Gastrocnemius medialis (tissue), 4 donors: ENCODE results near the gene SV2C. TPM values are rescaled to one million over a fixed set of nuclear protein-coding genes. Genes with fewer than 3 reads are reported as not detected.

Source experiments
- ATAC-seq, 2 donors: fragments of 150-250 bp; one replicate each; pipeline ENCODE4 v1.9.1; 2016
- DNase-seq, 2 donors: peaks; one replicate each; pipeline ENCODE4 v3.0.0-alpha.2; 2019
- H3K27ac ChIP-seq, 4 donors: fragments of 200-600 bp; sonication (generic); 1 replicate in 1 of 4; 2 replicates in 3 of 4; pipeline ENCODE4 v1.5.1; 2016 to 2018; ENCODE audit warnings: mild to moderate bottlenecking in 2 of 4, moderate library complexity in 1 of 4
- H3K27me3 ChIP-seq, 3 donors: fragments of 200-600 bp; sonication (generic) in 2 of 3; 1 replicate in 1 of 3; 2 replicates in 2 of 3; pipeline versions ENCODE4 v1.5.1 to v1.6.0; 2016 to 2019; ENCODE audit warnings: mild to moderate bottlenecking in 1 of 3, moderate library complexity in 1 of 3
- H3K36me3 ChIP-seq, 2 donors: fragments of 200-600 bp; sonication (generic) in 1 of 2; one replicate each; pipeline ENCODE4 v1.5.1; 2017 to 2018
- H3K4me1 ChIP-seq, 2 donors: fragments of 200-600 bp; sonication (generic) in 1 of 2; one replicate each; pipeline ENCODE4 v1.5.1; 2016 to 2017; ENCODE audit warnings: mild to moderate bottlenecking in 2 of 2
- H3K4me3 ChIP-seq, 4 donors: fragments of 200-600 bp; sonication (generic) in 3 of 4; 1 replicate in 1 of 4; 2 replicates in 3 of 4; pipeline ENCODE4 v1.5.1; 2016 to 2019; ENCODE audit warnings: mild to moderate bottlenecking in 2 of 4
- H3K9me3 ChIP-seq, 3 donors: fragments of 200-600 bp; sonication (generic) in 2 of 3; 1 replicate in 1 of 3; 2 replicates in 2 of 3; pipeline ENCODE4 v1.5.1; 2016 to 2019
- POLR2A ChIP-seq, 2 donors: fragments of 450-650 bp; IDR thresholded peaks; one replicate each; pipeline ENCODE4 v1.6.1; 2017; ENCODE audit warnings: antibody characterized with exemption in 2 of 2, mild to moderate bottlenecking in 2 of 2, moderate library complexity in 2 of 2
- in situ Hi-C, 4 donors: fragments of 200-750 bp; cut with MboI; loops; one replicate each; pipeline versions ENCODE4 v1.15.0 to v1.8.0; 2017; ENCODE audit warnings: low sequenced_read_pairs in 4 of 4
- intact Hi-C: fragments of 100-400 bp; cut with DNase I; formaldehyde crosslinking; loops from one replicate; pipeline ENCODE4 v1.15.1; 2023; ENCODE audit warnings: low total_unique reads
- total RNA-seq, 4 donors: library from RNA; depleted of rRNA; stranded (reverse); fragments of >200 nt; gene quantifications; one replicate each; pipeline versions ENCODE4 v1.1.0 to v1.2.3, GENCODE V29; 2016
- TF ChIP-seq, protein P1 (sequence below), 5 experiments: fragments of 450-650 bp in 3 of 5; fragments of 200-600 bp in 2 of 5; sonication (generic) in 2 of 5; IDR thresholded peaks in 4 of 5; conservative IDR thresholded peaks in 1 of 5; 1 replicate in 4 of 5; 2 replicates in 1 of 5; pipeline ENCODE4 v1.5.1; 2016 to 2019; ENCODE audit warnings: antibody characterized with exemption in 5 of 5, mild to moderate bottlenecking in 3 of 5, moderate library complexity in 3 of 5

The SV2C gene
- total RNA-seq, 4 donors from 2014 or later = not detected

DNA sequence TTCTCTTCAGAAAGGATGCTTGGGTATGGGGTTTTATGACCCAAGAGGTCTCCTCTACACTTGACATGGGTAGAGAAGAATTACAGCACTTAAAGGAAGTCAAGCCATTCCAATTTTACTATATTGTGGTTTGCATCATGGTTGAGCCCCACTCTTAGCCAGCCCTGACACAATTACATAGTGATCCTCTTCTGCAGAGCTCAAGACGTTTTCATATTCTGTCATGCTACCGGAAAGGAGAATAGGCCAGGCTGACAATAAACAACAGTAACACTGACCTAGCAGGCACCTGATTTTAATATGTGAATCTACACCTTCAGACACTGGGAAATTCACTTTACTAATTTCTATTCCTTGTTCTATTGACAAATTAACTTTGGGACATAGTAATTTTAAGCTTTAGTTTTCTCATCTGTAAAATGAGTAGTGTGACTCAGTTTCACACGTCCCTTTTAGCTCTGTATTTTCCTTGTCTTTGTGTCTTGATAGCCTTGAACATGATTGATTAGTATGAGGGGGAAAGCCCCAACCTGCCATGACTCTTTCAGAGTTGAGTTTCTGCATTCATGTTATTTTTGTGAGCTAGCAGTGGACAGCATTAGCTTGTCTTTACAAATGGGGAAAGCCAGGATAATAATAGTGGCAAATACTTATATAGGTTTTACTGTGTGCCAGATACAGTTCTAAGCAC is 83.8 kb downstream of the SV2C start:
- TF ChIP-seq POLR2A (IDR thresholded peaks at IDR 0.05) = no peak
- TF ChIP-seq, protein P1, sequence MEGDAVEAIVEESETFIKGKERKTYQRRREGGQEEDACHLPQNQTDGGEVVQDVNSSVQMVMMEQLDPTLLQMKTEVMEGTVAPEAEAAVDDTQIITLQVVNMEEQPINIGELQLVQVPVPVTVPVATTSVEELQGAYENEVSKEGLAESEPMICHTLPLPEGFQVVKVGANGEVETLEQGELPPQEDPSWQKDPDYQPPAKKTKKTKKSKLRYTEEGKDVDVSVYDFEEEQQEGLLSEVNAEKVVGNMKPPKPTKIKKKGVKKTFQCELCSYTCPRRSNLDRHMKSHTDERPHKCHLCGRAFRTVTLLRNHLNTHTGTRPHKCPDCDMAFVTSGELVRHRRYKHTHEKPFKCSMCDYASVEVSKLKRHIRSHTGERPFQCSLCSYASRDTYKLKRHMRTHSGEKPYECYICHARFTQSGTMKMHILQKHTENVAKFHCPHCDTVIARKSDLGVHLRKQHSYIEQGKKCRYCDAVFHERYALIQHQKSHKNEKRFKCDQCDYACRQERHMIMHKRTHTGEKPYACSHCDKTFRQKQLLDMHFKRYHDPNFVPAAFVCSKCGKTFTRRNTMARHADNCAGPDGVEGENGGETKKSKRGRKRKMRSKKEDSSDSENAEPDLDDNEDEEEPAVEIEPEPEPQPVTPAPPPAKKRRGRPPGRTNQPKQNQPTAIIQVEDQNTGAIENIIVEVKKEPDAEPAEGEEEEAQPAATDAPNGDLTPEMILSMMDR (IDR thresholded peaks at IDR 0.05 in 4 of 5, conservative IDR thresholded peaks at IDR 0.05 in 1 of 5) = no peak
- no peaks in the 10 kb centered on the region for H3K27me3 ChIP-seq
- H3K4me1 ChIP-seq = no peaks in the 10 kb centered on the region
- H3K36me3 ChIP-seq = no peaks in the 10 kb centered on the region
- intact Hi-C loops = no loop called here
- no peak for DNase-seq
- in situ Hi-C loops = no loop called here
- no peak for ATAC-seq
- no peaks in the 10 kb centered on the region for H3K9me3 ChIP-seq
- no peak overlapping the region for H3K27ac ChIP-seq
- no peak overlapping the region for H3K4me3 ChIP-seq

DNA sequence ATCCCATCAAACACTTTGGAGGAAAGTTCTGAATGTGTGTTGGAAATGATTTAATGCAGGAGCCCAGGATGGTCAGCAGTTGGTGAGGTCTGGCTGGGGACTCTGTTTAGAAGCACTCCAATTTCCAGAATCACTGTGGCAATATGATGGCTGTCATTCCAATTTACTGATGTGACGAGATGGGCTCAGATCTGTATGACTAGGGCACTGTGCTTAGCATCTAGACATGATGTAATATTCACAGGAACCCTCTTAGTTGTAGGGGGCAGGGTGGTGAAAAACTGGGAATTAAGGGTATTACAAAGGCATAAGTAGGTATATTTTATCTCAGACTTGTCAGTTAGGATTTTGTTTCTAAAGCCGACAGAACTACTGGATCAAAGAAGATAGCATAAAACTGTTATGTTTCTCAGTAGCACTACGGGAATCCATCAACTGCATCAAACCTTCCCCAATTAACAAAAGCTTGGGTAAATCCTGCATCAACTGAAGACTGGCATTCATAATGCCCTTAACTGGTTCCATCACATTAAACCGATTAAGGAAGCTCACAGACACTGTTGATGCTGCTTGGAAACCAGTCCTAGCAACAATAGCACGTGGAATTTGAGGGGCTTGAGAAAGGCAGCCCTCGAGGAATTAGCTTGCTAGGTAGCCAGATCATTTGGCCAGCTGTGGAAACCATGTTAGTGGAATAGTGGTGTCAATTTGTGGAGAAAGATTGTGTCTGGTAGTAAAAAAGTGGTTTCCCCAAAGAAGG is 86.1 kb downstream of the SV2C start:
- no peaks in the 10 kb centered on the region for H3K4me1 ChIP-seq
- no peaks in the 10 kb centered on the region for H3K36me3 ChIP-seq
- no peaks in the 10 kb centered on the region for H3K9me3 ChIP-seq
- no peaks in the 10 kb centered on the region for H3K27me3 ChIP-seq
- DNase-seq (no peak), ATAC-seq (no peak)
- H3K27ac ChIP-seq = no peak overlapping the region
- intact Hi-C loops = no loop called here
- no peak for TF ChIP-seq POLR2A (IDR thresholded peaks at IDR 0.05)
- TF ChIP-seq, protein P1 (IDR thresholded peaks at IDR 0.05 in 4 of 5, conservative IDR thresholded peaks at IDR 0.05 in 1 of 5) = no peak
- H3K4me3 ChIP-seq = no peak overlapping the region
- in situ Hi-C loops = no loop called here

DNA sequence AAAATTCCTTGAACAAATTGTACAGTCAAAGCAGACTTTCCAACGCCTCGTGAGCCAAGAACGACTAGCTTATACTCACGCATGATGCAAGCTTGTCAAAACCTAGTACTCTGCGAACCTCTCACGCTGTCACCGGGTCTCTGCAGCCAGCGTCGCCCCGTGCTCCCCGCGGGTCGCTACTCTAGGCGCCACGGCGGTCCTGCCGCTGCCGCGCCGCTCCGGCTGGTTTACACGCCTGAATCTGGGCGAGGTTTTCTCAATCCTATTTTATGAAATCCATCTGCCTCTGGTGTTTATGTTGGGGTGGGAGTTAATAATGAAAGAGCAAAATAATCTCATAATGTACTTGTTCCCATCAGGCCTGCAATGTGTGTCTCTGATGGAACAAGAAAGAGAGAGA is 90.9 kb downstream of the SV2C start:
- no peaks in the 10 kb centered on the region for H3K27me3 ChIP-seq
- no peaks in the 10 kb centered on the region for H3K9me3 ChIP-seq
- no peak for TF ChIP-seq POLR2A (IDR thresholded peaks at IDR 0.05)
- TF ChIP-seq, protein P1 (IDR thresholded peaks at IDR 0.05 in 4 of 5, conservative IDR thresholded peaks at IDR 0.05 in 1 of 5) = no peak
- ATAC-seq (no peak), DNase-seq (no peak)
- H3K4me1 ChIP-seq = no peaks in the 10 kb centered on the region
- H3K36me3 ChIP-seq = no peaks in the 10 kb centered on the region
- intact Hi-C loops = no loop called here
- H3K4me3 ChIP-seq = no peak overlapping the region
- in situ Hi-C loops = no loop called here
- H3K27ac ChIP-seq = no peak overlapping the region

DNA sequence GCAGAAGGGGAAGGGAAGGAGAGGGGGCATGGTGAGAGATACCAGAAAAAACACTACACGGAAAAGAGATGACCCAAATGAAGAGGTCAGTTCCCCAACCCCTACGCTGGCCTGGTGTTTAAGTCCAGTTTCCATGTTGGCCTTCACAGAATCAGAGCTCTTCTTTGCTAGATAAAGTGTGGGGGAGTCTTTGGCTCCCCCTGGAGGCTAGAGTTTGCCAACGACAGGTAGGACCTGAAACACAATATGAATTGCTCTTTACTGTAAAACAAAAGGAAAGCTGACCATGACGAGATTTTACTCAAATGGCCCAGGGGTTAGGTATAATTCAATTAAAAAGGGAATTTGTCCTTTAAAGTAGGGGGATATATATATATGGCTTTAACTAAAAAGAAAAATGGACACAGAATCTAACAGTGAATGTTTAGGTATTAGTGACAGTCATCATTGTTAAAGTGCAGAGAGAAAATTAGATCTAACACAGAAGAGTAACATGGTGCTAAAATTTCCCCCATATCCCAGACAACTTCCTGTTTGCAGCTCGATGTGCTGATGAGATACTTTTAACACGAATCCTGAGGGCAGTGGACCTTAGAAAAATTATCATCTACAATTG is 92.0 kb downstream of the SV2C start:
- intact Hi-C loops (no loop called here), in situ Hi-C loops (no loop called here)
- no peak for TF ChIP-seq POLR2A (IDR thresholded peaks at IDR 0.05)
- TF ChIP-seq, protein P1 (IDR thresholded peaks at IDR 0.05 in 4 of 5, conservative IDR thresholded peaks at IDR 0.05 in 1 of 5) = peak in 1 of 5 experiments; percentile 35
- no peaks in the 10 kb centered on the region for H3K4me1 ChIP-seq
- ATAC-seq = no peak
- no peaks in the 10 kb centered on the region for H3K36me3 ChIP-seq
- no peak overlapping the region for H3K27ac ChIP-seq
- no peak for DNase-seq
- no peak overlapping the region for H3K4me3 ChIP-seq
- no peaks in the 10 kb centered on the region for H3K9me3 ChIP-seq
- H3K27me3 ChIP-seq = no peaks in the 10 kb centered on the region
